Measurements from ENCODE around the gene PLCG1.

The PLCG1 gene

GRCh38 chr20:41167118-41167470 is 29.8 kb downstream of the PLCG1 start:
- no peak for DNase-seq (ENCODE audit: low spot score)

- no peak for DNase-seq (ENCODE audit: low spot score)
These were observed 30.3 kb downstream of the PLCG1 start for GRCh38 chr20:41167481-41168253.

- DNase-seq (ENCODE audit: low spot score): no peak
These were observed 31.2 kb downstream of the PLCG1 start for GRCh38 chr20:41168281-41169161.

- DNase-seq (ENCODE audit: low spot score): no peak
These were observed 31.9 kb downstream of the PLCG1 start for GRCh38 chr20:41169162-41169690.

- peak; percentile 57 for DNase-seq (ENCODE audit: low spot score)
These were observed 32.5 kb downstream of the PLCG1 start for GRCh38 chr20:41169791-41170351.

- no peak for DNase-seq (ENCODE audit: low spot score)
These were observed 33.2 kb downstream of the PLCG1 start for GRCh38 chr20:41170386-41171105.

- DNase-seq (ENCODE audit: low spot score): no peak
These were observed 34.5 kb downstream of the PLCG1 start for GRCh38 chr20:41171736-41172295.

- no peak for DNase-seq (ENCODE audit: low spot score)
These were observed 35.2 kb downstream of the PLCG1 start for GRCh38 chr20:41172296-41173140.

GRCh38 chr20:41173161-41173721 is 35.9 kb downstream of the PLCG1 start:
- DNase-seq (ENCODE audit: low spot score): peak; percentile 66

- DNase-seq (ENCODE audit: low spot score): no peak
These were observed 36.5 kb downstream of the PLCG1 start for GRCh38 chr20:41173791-41174341.

- no peak for DNase-seq (ENCODE audit: low spot score)
These were observed 37.0 kb downstream of the PLCG1 start for GRCh38 chr20:41174373-41174772.

- DNase-seq (ENCODE audit: low spot score): no peak
These were observed 37.4 kb downstream of the PLCG1 start for GRCh38 chr20:41174782-41175181.

GRCh38 chr20:41175201-41175651 is 37.9 kb downstream of the PLCG1 start:
- DNase-seq (ENCODE audit: low spot score): no peak

- no peak for DNase-seq (ENCODE audit: low spot score)
These were observed 38.5 kb downstream of the PLCG1 start for GRCh38 chr20:41175727-41176330.

- DNase-seq (ENCODE audit: low spot score): no peak
These were observed 39.6 kb downstream of the PLCG1 start for GRCh38 chr20:41176711-41177552.

GRCh38 chr20:41177636-41178035 is 40.3 kb downstream of the PLCG1 start:
- DNase-seq (ENCODE audit: low spot score): peak; percentile 86

- DNase-seq (ENCODE audit: low spot score): no peak
These were observed 41.2 kb downstream of the PLCG1 start for GRCh38 chr20:41178495-41178894.

GRCh38 chr20:41178904-41179432 is 41.6 kb downstream of the PLCG1 start:
- no peak for DNase-seq (ENCODE audit: low spot score)
